GM23338 (cell line): ENCODE results near the gene COPZ1.

Experiments used
- JUNB ChIP-seq: IDR thresholded peaks from one replicate; pipeline ENCODE4 v1.6.1; 2016; ENCODE audit warnings: antibody characterized with exemption; ENCODE audit not compliant: unreplicated experiment
- NANOG ChIP-seq: IDR thresholded peaks from 2 replicates; pipeline ENCODE4 v1.6.1; 2016; ENCODE audit warnings: antibody characterized with exemption, borderline replicate concordance
- POLR2AphosphoS5 ChIP-seq: IDR thresholded peaks from 2 replicates; pipeline ENCODE4 v1.6.1; 2016; ENCODE audit warnings: antibody characterized with exemption, low read depth
- TF ChIP-seq, protein P1 (sequence below), 2 experiments: fragments of 200-600 bp in 1 of 2; sonication (generic) in 1 of 2; conservative IDR thresholded peaks; 2 replicates each; pipeline versions ENCODE4 v1.5.1 to v1.6.1; 2016 to 2017; ENCODE audit warnings: antibody characterized with exemption in 2 of 2, low read depth in 2 of 2, mild to moderate bottlenecking in 2 of 2, moderate library complexity in 1 of 2

DNA sequence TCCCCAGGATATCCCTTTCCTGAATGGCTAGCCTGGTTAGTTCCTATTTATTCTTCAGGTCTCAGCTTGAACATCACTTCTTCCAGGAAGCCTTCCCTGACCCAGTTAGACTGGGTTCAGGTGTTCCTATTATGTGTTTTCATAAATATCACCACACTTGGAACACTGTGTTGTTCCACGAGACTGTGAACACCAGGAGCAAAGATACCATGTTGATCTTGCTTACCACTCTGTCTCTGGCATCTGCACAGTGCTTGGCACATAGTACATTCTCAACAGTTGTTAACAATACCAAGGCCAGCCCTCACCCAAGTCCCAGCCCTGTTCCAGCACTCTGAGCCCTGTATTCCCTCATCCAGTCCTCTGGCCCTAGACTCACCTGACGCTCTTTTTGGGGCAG is 73.3 kb downstream of the COPZ1 start:
- TF ChIP-seq, protein P1, sequence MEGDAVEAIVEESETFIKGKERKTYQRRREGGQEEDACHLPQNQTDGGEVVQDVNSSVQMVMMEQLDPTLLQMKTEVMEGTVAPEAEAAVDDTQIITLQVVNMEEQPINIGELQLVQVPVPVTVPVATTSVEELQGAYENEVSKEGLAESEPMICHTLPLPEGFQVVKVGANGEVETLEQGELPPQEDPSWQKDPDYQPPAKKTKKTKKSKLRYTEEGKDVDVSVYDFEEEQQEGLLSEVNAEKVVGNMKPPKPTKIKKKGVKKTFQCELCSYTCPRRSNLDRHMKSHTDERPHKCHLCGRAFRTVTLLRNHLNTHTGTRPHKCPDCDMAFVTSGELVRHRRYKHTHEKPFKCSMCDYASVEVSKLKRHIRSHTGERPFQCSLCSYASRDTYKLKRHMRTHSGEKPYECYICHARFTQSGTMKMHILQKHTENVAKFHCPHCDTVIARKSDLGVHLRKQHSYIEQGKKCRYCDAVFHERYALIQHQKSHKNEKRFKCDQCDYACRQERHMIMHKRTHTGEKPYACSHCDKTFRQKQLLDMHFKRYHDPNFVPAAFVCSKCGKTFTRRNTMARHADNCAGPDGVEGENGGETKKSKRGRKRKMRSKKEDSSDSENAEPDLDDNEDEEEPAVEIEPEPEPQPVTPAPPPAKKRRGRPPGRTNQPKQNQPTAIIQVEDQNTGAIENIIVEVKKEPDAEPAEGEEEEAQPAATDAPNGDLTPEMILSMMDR (conservative IDR thresholded peaks at IDR 0.05; ENCODE audit: low read depth in 2 of 2), result no peak
- TF ChIP-seq NANOG, result no peak
- TF ChIP-seq POLR2AphosphoS5, result no peak
- TF ChIP-seq JUNB, result no peak
